HepG2 (cell line): ENCODE measurements around the gene PRKACA. TPM values are rescaled to one million over a fixed set of nuclear protein-coding genes. Genes with fewer than 3 reads are reported as not detected.

ENCODE experiments used
- AGO2 ChIP-seq: fragments of 200-400 bp; formaldehyde crosslinking; optimal IDR thresholded peaks from 2 replicates; pipeline ENCODE3; 2017; ENCODE audit warnings: mild to moderate bottlenecking, low read depth, low read length, moderate library complexity
- EHMT2 ChIP-seq: fragments of 200-600 bp; sonication (generic); IDR thresholded peaks from 2 replicates; pipeline ENCODE4 v1.7.0; 2017; ENCODE audit warnings: antibody characterized with exemption, low read depth, low read length, borderline replicate concordance
- ESRRA ChIP-seq: sonication (generic); formaldehyde crosslinking; IDR thresholded peaks from 2 replicates; pipeline ENCODE4 v1.5.1; 2020; ENCODE audit warnings: mild to moderate bottlenecking, low read depth, missing genetic modification reagents
- HHEX ChIP-seq: IDR thresholded peaks from 2 replicates; pipeline ENCODE4 v1.6.1; 2016; ENCODE audit warnings: control low read depth
- HOXA7 ChIP-seq: sonication (generic); formaldehyde crosslinking; IDR thresholded peaks from 2 replicates; pipeline ENCODE4 v1.8.1; 2022; ENCODE audit warnings: mild to moderate bottlenecking, missing genetic modification reagents, moderate library complexity
- IRF1 ChIP-seq: sonication (generic); formaldehyde crosslinking; IDR thresholded peaks from 2 replicates; pipeline ENCODE4 v1.4.0; 2020; ENCODE audit warnings: low read depth, mild to moderate bottlenecking, missing genetic modification reagents
- JUNB ChIP-seq: sonication (generic); formaldehyde crosslinking; IDR thresholded peaks from 2 replicates; pipeline ENCODE4 v1.8.0; 2022; ENCODE audit warnings: missing genetic modification reagents, mild to moderate bottlenecking, borderline replicate concordance
- RARA ChIP-seq: IDR thresholded peaks from 2 replicates; pipeline ENCODE4 v1.6.1; 2016; ENCODE audit warnings: missing genetic modification reagents, missing compliant biosample characterization
- RXRA ChIP-seq: sonication (generic); formaldehyde crosslinking; IDR thresholded peaks from 2 replicates; pipeline ENCODE4 v1.5.1; 2020; ENCODE audit warnings: missing genetic modification reagents
- TOPORS ChIP-seq: sonication (generic); formaldehyde crosslinking; IDR thresholded peaks from 2 replicates; pipeline ENCODE4 v1.8.0; 2023; ENCODE audit warnings: mild to moderate bottlenecking, missing genetic modification reagents
- ZHX2 ChIP-seq, 2 experiments: sonication (generic) in 1 of 2; formaldehyde crosslinking in 1 of 2; IDR thresholded peaks; 2 replicates each; pipeline versions ENCODE4 v1.6.1 to v1.9.0; 2014 to 2022; ENCODE audit warnings: antibody characterized with exemption in 1 of 2, borderline replicate concordance in 1 of 2, inconsistent platforms in 1 of 2, low read depth in 1 of 2, missing genetic modification reagents in 1 of 2
- ZKSCAN1 ChIP-seq: fragments of 150-350 bp; IDR thresholded peaks from 2 replicates; pipeline ENCODE4 v1.6.1; 2014; ENCODE audit warnings: low read length
- ZNF207 ChIP-seq: fragments of 450-650 bp; IDR thresholded peaks from 2 replicates; pipeline ENCODE4 v1.6.1; 2016; ENCODE audit warnings: antibody characterized with exemption, borderline replicate concordance
- ZNF234 ChIP-seq: sonication (generic); formaldehyde crosslinking; conservative IDR thresholded peaks from 2 replicates; pipeline ENCODE4 v1.5.1; 2020; ENCODE audit warnings: mild to moderate bottlenecking, missing genetic modification reagents
- ZNF460 ChIP-seq: sonication (generic); formaldehyde crosslinking; IDR thresholded peaks from 2 replicates; pipeline ENCODE4 v1.5.1; 2020; ENCODE audit warnings: missing genetic modification reagents, mild to moderate bottlenecking, borderline replicate concordance
- ZNF644 ChIP-seq: IDR thresholded peaks from 2 replicates; pipeline ENCODE4 v1.6.1; 2016; ENCODE audit warnings: low read depth
- ZNF687 ChIP-seq: sonication (generic); formaldehyde crosslinking; IDR thresholded peaks from 2 replicates; pipeline ENCODE4 v1.5.1; 2020; ENCODE audit warnings: mild to moderate bottlenecking, missing genetic modification reagents, moderate library complexity
- ZNF773 ChIP-seq: sonication (generic); formaldehyde crosslinking; IDR thresholded peaks from 2 replicates; pipeline ENCODE4 v1.4.0; 2020; ENCODE audit warnings: missing genetic modification reagents, borderline replicate concordance
- ZNF839 ChIP-seq: sonication (generic); formaldehyde crosslinking; IDR thresholded peaks from 2 replicates; pipeline ENCODE4 v1.4.0; 2020; ENCODE audit warnings: missing genetic modification reagents, mild to moderate bottlenecking, borderline replicate concordance
- polyA plus RNA-seq, 8 experiments: library from polyadenylated mRNA; depleted of rRNA in 3 of 8; stranded (reverse) in 7 of 8; unstranded in 1 of 8; fragments of >200 nt; fragmentation: Illumina TruSeq in 4 of 8; extraction: Trizol in 4 of 8; gene quantifications; 2 replicates each; pipeline versions ENCODE4 v1.2.1 to v1.2.3, GENCODE V29; 2011 to 2016; ENCODE audit warnings: low read depth in 4 of 8, missing spikeins in 1 of 8, mixed read lengths in 1 of 8; ENCODE audit not compliant: insufficient read depth in 1 of 8
- total RNA-seq, 5 experiments: library from RNA; depleted of rRNA; stranded (reverse); fragments of >200 nt; fragmentation: Illumina TruSeq; extraction: Trizol; gene quantifications; 2 replicates each; pipeline ENCODE4 v1.2.3, GENCODE V29; 2016; ENCODE audit warnings: low read depth in 1 of 5

PRKACA gene
- total and polyA plus RNA-seq, 2 of the 13 experiments (the other 11 are each of a cell fraction or from before 2014, with no cell fraction given), result 11.0 to 18.2 TPM

DNA sequence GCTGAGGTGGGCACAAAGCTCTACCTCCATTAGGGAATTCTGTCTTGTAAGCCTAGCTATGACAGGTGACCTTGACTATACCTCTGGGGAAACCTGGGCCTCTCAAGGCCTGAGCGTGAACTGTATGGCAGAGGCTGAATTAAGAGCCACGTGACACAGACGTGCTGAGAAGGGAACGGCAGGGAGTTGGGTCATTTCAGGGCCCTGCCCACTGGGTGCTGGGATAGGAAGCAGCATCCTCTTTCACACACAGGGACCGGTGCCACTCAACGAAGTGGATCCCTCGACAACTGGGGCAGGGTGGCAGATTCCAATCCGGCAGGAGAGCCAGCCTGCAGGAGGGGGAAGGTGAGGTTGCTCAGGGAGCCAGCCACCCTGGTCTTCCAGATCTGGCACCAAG is 9.6 kb upstream of the PRKACA start (continued):
- TF ChIP-seq ESRRA (CRISPR knock-in tag), result no peak
- no peak for TF ChIP-seq JUNB (CRISPR knock-in tag)
- TF ChIP-seq EHMT2, result no peak
- TF ChIP-seq ZKSCAN1, result no peak
- TF ChIP-seq AGO2, result peak; percentile 46
- TF ChIP-seq ZNF234, result no peak
- TF ChIP-seq ZHX2 (IDR thresholded peaks at IDR 0.05; ENCODE audit: low read depth), result no peak
- no peak for TF ChIP-seq ZHX2 (CRISPR knock-in tag; IDR thresholded peaks at IDR 0.05; ENCODE audit: borderline replicate concordance)
- peak; percentile 52; the same call in 1 of the 2 replicates for TF ChIP-seq RXRA (CRISPR knock-in tag)
- TF ChIP-seq ZNF773 (CRISPR knock-in tag), result no peak
- no peak for TF ChIP-seq ZNF207
- peak; percentile 58 for TF ChIP-seq ZNF687 (CRISPR knock-in tag)
- no peak for TF ChIP-seq IRF1
- peak; percentile 58; the same call in 1 of the 2 replicates for TF ChIP-seq RARA (CRISPR knock-in tag)
- TF ChIP-seq TOPORS (CRISPR knock-in tag), result no peak
- TF ChIP-seq ZNF644 (CRISPR knock-in tag), result no peak
- no peak for TF ChIP-seq HOXA7 (CRISPR knock-in tag)
- TF ChIP-seq ZNF839 (CRISPR knock-in tag), result no peak
- no peak for TF ChIP-seq HHEX (CRISPR knock-in tag)
- no peak for TF ChIP-seq ZNF460
